ENCODE data around the gene LRRC3C. TPM values are rescaled to one million over a fixed set of nuclear protein-coding genes. Genes with fewer than 3 reads are reported as not detected.
"Not testable (repeated sequence)": the region's sequence is repeated elsewhere in the genome, so short reads cannot be mapped to it uniquely, and the experiment has no call there.

LRRC3C gene
- total RNA-seq, 1 donor from 2014 or later, result not detected

GRCh38 chr17:39898088-39898487, 29.4 kb upstream of the LRRC3C start:
- DNase-seq (ENCODE audit: low spot score, unreplicated experiment), result no peak
- H3K27me3 Mint-ChIP-seq, result peaks cover 3% of the 10 kb centered on the region
- no peaks in the 10 kb centered on the region for H3K4me1 Mint-ChIP-seq (ENCODE audit: low read depth)
- no peak overlapping the region for H3K4me3 Mint-ChIP-seq (ENCODE audit: low read depth)
- H3K36me3 Mint-ChIP-seq (ENCODE audit: insufficient read depth), result peaks cover 7% of the 10 kb centered on the region
- peaks cover 3% of the 10 kb centered on the region for H3K9me3 Mint-ChIP-seq (ENCODE audit: low read depth)
- no peak overlapping the region for H3K27ac Mint-ChIP-seq
- TF ChIP-seq, protein P1, sequence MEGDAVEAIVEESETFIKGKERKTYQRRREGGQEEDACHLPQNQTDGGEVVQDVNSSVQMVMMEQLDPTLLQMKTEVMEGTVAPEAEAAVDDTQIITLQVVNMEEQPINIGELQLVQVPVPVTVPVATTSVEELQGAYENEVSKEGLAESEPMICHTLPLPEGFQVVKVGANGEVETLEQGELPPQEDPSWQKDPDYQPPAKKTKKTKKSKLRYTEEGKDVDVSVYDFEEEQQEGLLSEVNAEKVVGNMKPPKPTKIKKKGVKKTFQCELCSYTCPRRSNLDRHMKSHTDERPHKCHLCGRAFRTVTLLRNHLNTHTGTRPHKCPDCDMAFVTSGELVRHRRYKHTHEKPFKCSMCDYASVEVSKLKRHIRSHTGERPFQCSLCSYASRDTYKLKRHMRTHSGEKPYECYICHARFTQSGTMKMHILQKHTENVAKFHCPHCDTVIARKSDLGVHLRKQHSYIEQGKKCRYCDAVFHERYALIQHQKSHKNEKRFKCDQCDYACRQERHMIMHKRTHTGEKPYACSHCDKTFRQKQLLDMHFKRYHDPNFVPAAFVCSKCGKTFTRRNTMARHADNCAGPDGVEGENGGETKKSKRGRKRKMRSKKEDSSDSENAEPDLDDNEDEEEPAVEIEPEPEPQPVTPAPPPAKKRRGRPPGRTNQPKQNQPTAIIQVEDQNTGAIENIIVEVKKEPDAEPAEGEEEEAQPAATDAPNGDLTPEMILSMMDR (IDR thresholded peaks at IDR 0.05; ENCODE audit: unreplicated experiment), result no peak

DNA sequence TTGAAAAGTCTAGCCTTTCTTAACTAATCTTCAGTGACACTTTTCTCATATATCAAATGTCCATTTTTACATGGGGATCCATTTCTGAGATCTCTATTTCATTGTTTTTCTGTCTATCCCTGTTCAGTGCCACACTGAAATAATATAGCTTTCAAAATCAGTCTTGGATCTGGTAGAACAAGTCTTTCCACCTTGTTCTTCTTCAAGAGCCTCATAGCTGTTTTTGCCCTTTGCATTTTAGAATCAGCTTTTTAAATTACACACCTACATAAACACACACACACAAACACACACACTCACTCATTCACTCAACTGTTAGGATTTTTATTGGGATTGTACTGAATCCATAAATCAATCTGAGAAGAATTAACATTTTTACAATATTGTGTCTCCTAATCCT, 28.3 kb upstream of the LRRC3C start:
- TF ChIP-seq, protein P1 (IDR thresholded peaks at IDR 0.05; ENCODE audit: unreplicated experiment), result no peak
- no peaks in the 10 kb centered on the region for H3K4me1 Mint-ChIP-seq (ENCODE audit: low read depth)
- peaks cover 3% of the 10 kb centered on the region for H3K27me3 Mint-ChIP-seq

DNA sequence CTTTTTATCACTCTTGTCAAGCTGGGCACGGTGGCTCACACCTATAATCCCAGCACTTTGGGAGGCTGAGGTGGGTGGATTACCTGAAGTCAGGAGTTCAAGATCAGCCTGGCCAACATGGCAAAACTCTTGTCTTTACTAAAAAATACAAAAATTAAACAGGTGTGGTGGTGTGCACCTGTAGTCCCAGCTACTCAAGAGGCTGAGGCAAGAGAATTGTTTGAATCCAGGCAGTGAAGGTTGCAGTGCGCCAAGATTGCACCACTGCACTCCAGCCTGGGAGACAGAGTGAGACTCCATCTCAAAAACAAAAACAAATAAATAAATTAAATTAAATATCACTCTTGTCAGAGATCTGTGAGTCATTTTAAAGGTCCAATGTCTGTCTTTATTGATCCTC, 25.5 kb upstream of the LRRC3C start:
- not testable (repeated sequence) for H3K4me3 Mint-ChIP-seq (ENCODE audit: low read depth); H3K27ac Mint-ChIP-seq; H3K27me3 Mint-ChIP-seq; H3K4me1 Mint-ChIP-seq (ENCODE audit: low read depth); DNase-seq (ENCODE audit: low spot score, unreplicated experiment); H3K9me3 Mint-ChIP-seq (ENCODE audit: low read depth); H3K36me3 Mint-ChIP-seq (ENCODE audit: insufficient read depth)

More for the DNA sequence above, 28.3 kb upstream of the LRRC3C start:
- no peak overlapping the region for H3K4me3 Mint-ChIP-seq (ENCODE audit: low read depth)
- no peak for DNase-seq (ENCODE audit: low spot score, unreplicated experiment)
- H3K36me3 Mint-ChIP-seq (ENCODE audit: insufficient read depth), result peaks cover 7% of the 10 kb centered on the region
- peaks cover 3% of the 10 kb centered on the region for H3K9me3 Mint-ChIP-seq (ENCODE audit: low read depth)
- H3K27ac Mint-ChIP-seq, result no peak overlapping the region

GRCh38 chr17:39903158-39903884, 24.2 kb upstream of the LRRC3C start:
- H3K4me3 Mint-ChIP-seq (ENCODE audit: low read depth), result no peak overlapping the region

DNA sequence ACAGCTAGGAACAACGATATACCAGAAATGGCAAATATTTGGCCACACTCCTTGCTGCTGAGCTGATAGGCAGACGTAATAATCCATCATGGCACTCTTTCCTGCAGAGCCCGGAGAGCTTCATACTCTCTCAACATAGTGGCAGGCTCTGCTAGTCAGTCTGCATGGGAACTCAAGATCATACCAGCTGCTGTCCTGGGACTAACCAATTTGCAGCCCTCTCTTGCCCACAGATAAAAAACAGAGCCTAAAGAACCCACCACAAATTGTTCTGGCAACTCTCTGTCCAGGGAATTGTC, 22.6 kb upstream of the LRRC3C start:
- Mint-ChIP-seq H3K27me3 (no peaks in the 10 kb centered on the region), H3K4me1 (ENCODE audit: low read depth) (peaks cover 5% of the 10 kb centered on the region), H3K9me3 (ENCODE audit: low read depth) (no peaks in the 10 kb centered on the region), H3K27ac (no peak overlapping the region), H3K36me3 (ENCODE audit: insufficient read depth) (peaks cover 2% of the 10 kb centered on the region), H3K4me3 (ENCODE audit: low read depth) (no peak overlapping the region)
- TF ChIP-seq, protein P1 (IDR thresholded peaks at IDR 0.05; ENCODE audit: unreplicated experiment), result no peak
- no peak for DNase-seq (ENCODE audit: low spot score, unreplicated experiment)

More at GRCh38 chr17:39903158-39903884, 24.2 kb upstream of the LRRC3C start:
- Mint-ChIP-seq H3K27ac (no peak overlapping the region), H3K4me1 (ENCODE audit: low read depth) (peaks cover 5% of the 10 kb centered on the region), H3K27me3 (no peaks in the 10 kb centered on the region), H3K9me3 (ENCODE audit: low read depth) (peaks cover 3% of the 10 kb centered on the region), H3K36me3 (ENCODE audit: insufficient read depth) (peaks cover 7% of the 10 kb centered on the region)
- TF ChIP-seq, protein P1 (IDR thresholded peaks at IDR 0.05; ENCODE audit: unreplicated experiment), result no peak
- no peak for DNase-seq (ENCODE audit: low spot score, unreplicated experiment)

- Mint-ChIP-seq H3K4me1 (ENCODE audit: low read depth) (peaks cover 5% of the 10 kb centered on the region), H3K27me3 (no peaks in the 10 kb centered on the region), H3K36me3 (ENCODE audit: insufficient read depth) (peaks cover 3% of the 10 kb centered on the region), H3K9me3 (ENCODE audit: low read depth) (no peaks in the 10 kb centered on the region), H3K4me3 (ENCODE audit: low read depth) (no peak overlapping the region), H3K27ac (no peak overlapping the region)
- TF ChIP-seq, protein P1 (IDR thresholded peaks at IDR 0.05; ENCODE audit: unreplicated experiment), result no peak
- no peak for DNase-seq (ENCODE audit: low spot score, unreplicated experiment)
Measured at GRCh38 chr17:39908789-39909352, 18.7 kb upstream of the LRRC3C start.
